CD8-positive, alpha-beta memory T cell (primary cell): ENCODE measurements around the gene NDST4. TPM values are rescaled to one million over a fixed set of nuclear protein-coding genes. Genes with fewer than 3 reads are reported as not detected.
"Not testable (repeated sequence)": the region's sequence is repeated elsewhere in the genome, so short reads cannot be mapped to it uniquely, and the experiment has no call there.

Experiments used
- CTCF ChIA-PET: fragments of 350-600 bp; sonication (Branson Sonifier 250); formaldehyde crosslinking; loops from one replicate; lab custom pipeline; 2021; ENCODE audit warnings: antibody characterized with exemption; lab: Charles Lee
- POLR2A ChIA-PET: fragments of 350-600 bp; sonication (Branson Sonifier 250); formaldehyde crosslinking; loops from one replicate; lab custom pipeline; 2021; ENCODE audit warnings: antibody characterized with exemption; lab: Charles Lee
- DNase-seq, 5 donors: peaks; one replicate each; pipeline versions ENCODE4 v3.0.0 to v3.0.0-alpha.2; 2020 to 2022; ENCODE audit warnings: mixed read lengths in 1 of 5
- H3K27ac ChIP-seq: one replicate; pipeline ENCODE4 v1.7.0; 2013; ENCODE audit warnings: low read depth, mild to moderate bottlenecking, low read length, moderate library complexity
- H3K27me3 ChIP-seq: 2 replicates; pipeline ENCODE4 v1.7.0; 2013; ENCODE audit warnings: low read length, mild to moderate bottlenecking; ENCODE audit not compliant: insufficient read depth, poor library complexity, severe bottlenecking
- H3K36me3 ChIP-seq: 2 replicates; pipeline ENCODE4 v1.7.0; 2013; ENCODE audit warnings: mild to moderate bottlenecking, low read length, moderate library complexity; ENCODE audit not compliant: insufficient read depth
- H3K4me1 ChIP-seq: 2 replicates; pipeline ENCODE4 v1.7.0; 2013; ENCODE audit warnings: mild to moderate bottlenecking, low read length, moderate library complexity; ENCODE audit not compliant: insufficient read depth
- H3K4me3 ChIP-seq: 2 replicates; pipeline ENCODE4 v1.7.0; 2013; ENCODE audit warnings: mild to moderate bottlenecking, low read length
- H3K9me3 ChIP-seq: 2 replicates; pipeline ENCODE4 v1.7.0; 2013; ENCODE audit warnings: mild to moderate bottlenecking, low read length
- H3K27ac Mint-ChIP-seq, 8 donors: one replicate each; pipeline ENCODE4 v1.8.0; 2020 to 2021; ENCODE audit warnings: mixed read lengths in 8 of 8, mild to moderate bottlenecking in 6 of 8, inconsistent platforms in 3 of 8, moderate library complexity in 3 of 8
- H3K27me3 Mint-ChIP-seq, 2 donors: one replicate each; pipeline ENCODE4 v1.8.0; 2020 to 2021; ENCODE audit warnings: mixed read lengths in 2 of 2, mild to moderate bottlenecking in 1 of 2, moderate library complexity in 1 of 2
- H3K36me3 Mint-ChIP-seq, 3 donors: one replicate each; pipeline ENCODE4 v1.8.0; 2020 to 2021; ENCODE audit warnings: mixed read lengths in 3 of 3, inconsistent platforms in 1 of 3, mild to moderate bottlenecking in 1 of 3
- H3K4me1 Mint-ChIP-seq, 3 donors: one replicate each; pipeline ENCODE4 v1.8.0; 2020 to 2021; ENCODE audit warnings: mixed read lengths in 3 of 3, inconsistent platforms in 1 of 3, mild to moderate bottlenecking in 1 of 3
- H3K4me3 Mint-ChIP-seq, 7 donors: one replicate each; pipeline ENCODE4 v1.8.0; 2020 to 2021; ENCODE audit warnings: mixed read lengths in 7 of 7, mild to moderate bottlenecking in 6 of 7, moderate library complexity in 4 of 7, inconsistent platforms in 2 of 7
- H3K9me3 Mint-ChIP-seq, 5 donors: one replicate each; pipeline ENCODE4 v1.8.0; 2020 to 2022; ENCODE audit warnings: mixed read lengths in 5 of 5, mild to moderate bottlenecking in 3 of 5, moderate library complexity in 2 of 5, inconsistent platforms in 1 of 5
- polyA plus RNA-seq: library from polyadenylated mRNA; unstranded; fragments of 300-500 nt; fragmentation: Illumina TruSeq; gene quantifications from one replicate; pipeline ENCODE4 v1.2.3, GENCODE V29; 2021
- total RNA-seq, 2 experiments: library from RNA; stranded (reverse); gene quantifications; one replicate each; pipeline ENCODE4 v1.2.3, GENCODE V29; 2021

The NDST4 gene
- total and polyA plus RNA-seq, 3 experiments from 2014 or later: not detected

DNA sequence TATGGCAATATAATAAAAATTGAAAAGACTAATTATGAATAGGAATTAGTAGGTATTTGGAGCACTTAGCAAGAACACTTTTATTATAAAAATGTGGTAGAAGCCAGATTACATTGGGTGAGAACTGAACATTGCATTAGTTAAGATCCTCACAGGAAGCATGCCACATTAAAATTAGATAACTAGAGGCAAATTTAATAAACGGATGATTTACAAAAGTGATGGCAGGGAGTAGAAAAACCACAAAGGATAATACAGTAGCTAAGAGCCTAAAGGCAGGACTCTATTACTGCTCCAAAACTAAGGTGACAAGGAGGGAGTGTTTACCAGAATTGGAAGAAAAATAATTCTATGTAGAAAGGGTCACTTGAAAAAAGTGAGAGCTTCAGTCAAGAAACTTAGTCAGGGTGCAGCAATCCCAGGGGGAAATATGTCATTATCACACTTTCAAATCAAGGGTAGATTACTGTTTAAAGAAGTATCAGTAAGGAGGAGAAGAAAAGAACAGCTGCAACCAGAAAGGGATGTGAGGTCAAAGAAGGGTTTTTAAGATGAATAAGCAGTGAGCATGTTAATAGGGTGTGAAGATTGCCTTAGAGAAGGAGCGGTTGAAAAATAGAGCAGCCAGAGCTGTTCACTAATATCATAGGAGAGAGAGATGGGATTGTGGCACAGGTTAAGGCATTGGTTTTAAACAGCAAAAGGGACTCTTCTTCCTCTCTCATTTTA, 84.6 kb downstream of the NDST4 start:
- H3K4me3 Mint-ChIP-seq: no peak overlapping the region
- H3K9me3 Mint-ChIP-seq: peaks cover 0 to 3% (median 0%) of the 10 kb centered on the region in 5 donors
- no peak overlapping the region for H3K27ac ChIP-seq
- H3K4me1 Mint-ChIP-seq: no peaks in the 10 kb centered on the region
- no peaks in the 10 kb centered on the region for H3K27me3 Mint-ChIP-seq
- no peaks in the 10 kb centered on the region for H3K9me3 ChIP-seq
- no peaks in the 10 kb centered on the region for H3K27me3 ChIP-seq
- DNase-seq: no peak
- no peaks in the 10 kb centered on the region for H3K36me3 ChIP-seq
- H3K4me1 ChIP-seq: no peaks in the 10 kb centered on the region
- no peak overlapping the region for H3K4me3 ChIP-seq
- ChIA-PET POLR2A (no interaction called here), CTCF (no interaction called here)
- H3K27ac Mint-ChIP-seq: no peak overlapping the region
- H3K36me3 Mint-ChIP-seq: no peaks in the 10 kb centered on the region

DNA sequence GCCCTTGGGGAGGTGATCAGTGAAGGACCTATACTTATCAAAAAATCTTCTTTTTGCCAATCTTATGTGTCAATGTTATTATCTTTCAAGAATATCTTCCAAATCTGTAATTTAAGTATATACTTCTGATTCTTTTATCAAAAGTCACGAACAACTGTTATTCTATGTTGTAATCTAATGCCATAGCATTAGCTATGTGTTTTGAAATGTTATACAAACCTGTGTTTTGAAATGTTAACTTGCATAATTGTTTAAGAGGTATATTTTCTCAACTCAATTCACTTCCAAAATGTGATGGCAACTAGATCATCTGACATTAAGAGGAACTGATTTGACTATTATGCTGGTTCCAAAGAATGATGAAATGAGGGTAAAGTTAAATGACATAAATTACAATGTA, 113.5 kb downstream of the NDST4 start:
- H3K27me3 Mint-ChIP-seq: no peaks in the 10 kb centered on the region
- DNase-seq: no peak
- no peaks in the 10 kb centered on the region for H3K9me3 ChIP-seq
- no peaks in the 10 kb centered on the region for H3K4me1 Mint-ChIP-seq
- no peaks in the 10 kb centered on the region for H3K36me3 Mint-ChIP-seq
- no peak overlapping the region for H3K27ac ChIP-seq
- no peaks in the 10 kb centered on the region for H3K27me3 ChIP-seq
- ChIA-PET POLR2A (no interaction called here), CTCF (no interaction called here)
- H3K4me3 Mint-ChIP-seq: no peak overlapping the region
- H3K36me3 ChIP-seq: no peaks in the 10 kb centered on the region
- H3K27ac Mint-ChIP-seq: no peak overlapping the region
- H3K9me3 Mint-ChIP-seq: no peaks in the 10 kb centered on the region
- H3K4me1 ChIP-seq: no peaks in the 10 kb centered on the region
- H3K4me3 ChIP-seq: no peak overlapping the region

DNA sequence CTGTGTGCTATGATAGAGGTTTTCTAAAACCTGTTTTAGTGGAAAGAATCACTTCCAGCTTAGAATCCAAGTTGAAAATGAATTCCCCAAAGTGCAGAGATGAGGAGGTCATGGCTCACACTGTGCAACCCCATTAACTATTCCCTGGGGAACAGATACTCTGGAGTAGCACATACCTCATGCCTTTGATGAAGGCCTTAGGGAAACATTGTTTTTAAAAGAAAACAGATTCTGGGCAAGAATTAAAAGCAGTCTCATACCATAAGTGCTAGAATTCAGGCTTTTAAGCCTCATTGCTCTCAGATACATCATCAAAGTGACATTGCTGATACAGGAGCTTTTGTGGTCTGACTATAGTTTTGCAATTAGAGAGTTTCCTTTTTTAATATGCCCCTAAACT, 115.1 kb downstream of the NDST4 start:
- Mint-ChIP-seq H3K4me3 (no peak overlapping the region), H3K36me3 (no peaks in the 10 kb centered on the region), H3K9me3 (no peaks in the 10 kb centered on the region), H3K27ac (no peak overlapping the region), H3K27me3 (no peaks in the 10 kb centered on the region), H3K4me1 (no peaks in the 10 kb centered on the region)
- H3K27me3 ChIP-seq: no peaks in the 10 kb centered on the region
- no peaks in the 10 kb centered on the region for H3K4me1 ChIP-seq
- no peak overlapping the region for H3K27ac ChIP-seq
- H3K4me3 ChIP-seq: no peak overlapping the region
- ChIA-PET CTCF (no interaction called here), POLR2A (no interaction called here)
- no peaks in the 10 kb centered on the region for H3K9me3 ChIP-seq
- H3K36me3 ChIP-seq: no peaks in the 10 kb centered on the region
- no peak for DNase-seq

DNA sequence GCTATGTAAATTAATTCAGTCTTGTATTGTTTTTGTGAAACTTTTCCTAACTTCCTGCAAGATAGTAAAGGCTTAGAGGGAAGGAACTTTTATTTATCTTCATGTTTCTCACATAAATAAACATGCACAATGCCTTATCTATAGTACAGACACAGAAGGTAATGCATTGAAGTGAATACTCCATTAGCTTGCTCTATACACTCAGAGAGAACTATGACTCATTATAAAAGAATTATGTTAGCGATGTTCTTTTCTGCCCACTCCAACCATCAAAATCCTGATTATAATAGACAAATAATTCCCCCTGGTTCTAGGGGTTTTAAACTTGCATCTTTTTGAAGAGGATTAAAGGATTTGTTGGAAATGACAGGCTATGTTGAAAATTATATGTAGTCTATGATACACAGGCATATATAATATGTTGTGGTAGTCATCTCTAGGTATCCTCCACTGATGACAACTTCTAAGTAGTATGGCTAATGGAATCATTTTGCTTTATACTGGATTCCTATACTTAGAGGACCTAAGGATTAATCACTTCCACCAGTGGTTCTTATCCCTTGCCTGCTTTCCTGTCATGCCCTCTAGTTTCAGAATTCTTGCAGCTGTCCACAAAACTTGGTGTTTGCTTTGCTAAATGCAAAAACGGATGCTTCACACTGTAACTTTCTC, 115.7 kb downstream of the NDST4 start:
- H3K27me3 ChIP-seq: no peaks in the 10 kb centered on the region
- no peak for DNase-seq
- Mint-ChIP-seq H3K4me3 (no peak overlapping the region), H3K27ac (no peak overlapping the region), H3K36me3 (no peaks in the 10 kb centered on the region), H3K27me3 (no peaks in the 10 kb centered on the region), H3K4me1 (no peaks in the 10 kb centered on the region), H3K9me3 (no peaks in the 10 kb centered on the region)
- H3K4me1 ChIP-seq: no peaks in the 10 kb centered on the region
- H3K4me3 ChIP-seq: no peak overlapping the region
- ChIA-PET POLR2A (no interaction called here), CTCF (no interaction called here)
- H3K9me3 ChIP-seq: no peaks in the 10 kb centered on the region
- H3K36me3 ChIP-seq: no peaks in the 10 kb centered on the region
- no peak overlapping the region for H3K27ac ChIP-seq

DNA sequence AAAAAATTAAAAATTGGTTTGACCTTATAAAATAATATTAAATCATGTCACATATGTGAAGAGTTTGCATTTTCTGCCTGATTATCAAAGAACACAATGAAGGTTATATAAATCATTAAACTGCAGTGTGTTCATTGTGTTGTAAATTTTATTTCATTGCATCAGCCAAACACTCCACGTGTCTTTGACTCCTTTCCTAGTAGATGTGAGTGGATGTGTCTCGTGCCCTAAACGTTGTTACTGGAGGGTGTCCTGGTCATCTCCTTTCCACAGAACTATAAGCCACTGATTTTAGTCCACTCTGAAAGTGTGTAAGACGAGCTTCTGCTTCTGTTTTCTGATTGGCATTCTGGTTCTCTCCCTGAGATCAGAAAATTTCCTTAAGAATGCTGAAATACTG, 127.3 kb downstream of the NDST4 start:
- no peaks in the 10 kb centered on the region for H3K9me3 ChIP-seq
- ChIA-PET CTCF (no interaction called here), POLR2A (no interaction called here)
- H3K27me3 ChIP-seq: no peaks in the 10 kb centered on the region
- H3K36me3 ChIP-seq: no peaks in the 10 kb centered on the region
- H3K4me3 ChIP-seq: no peak overlapping the region
- Mint-ChIP-seq H3K4me3 (no peak overlapping the region), H3K36me3 (no peaks in the 10 kb centered on the region), H3K27me3 (no peaks in the 10 kb centered on the region), H3K27ac (no peak overlapping the region), H3K4me1 (no peaks in the 10 kb centered on the region), H3K9me3 (peaks cover 0 to 6% (median 3%) of the 10 kb centered on the region in 5 donors)
- no peaks in the 10 kb centered on the region for H3K4me1 ChIP-seq
- no peak overlapping the region for H3K27ac ChIP-seq
- DNase-seq: no peak

DNA sequence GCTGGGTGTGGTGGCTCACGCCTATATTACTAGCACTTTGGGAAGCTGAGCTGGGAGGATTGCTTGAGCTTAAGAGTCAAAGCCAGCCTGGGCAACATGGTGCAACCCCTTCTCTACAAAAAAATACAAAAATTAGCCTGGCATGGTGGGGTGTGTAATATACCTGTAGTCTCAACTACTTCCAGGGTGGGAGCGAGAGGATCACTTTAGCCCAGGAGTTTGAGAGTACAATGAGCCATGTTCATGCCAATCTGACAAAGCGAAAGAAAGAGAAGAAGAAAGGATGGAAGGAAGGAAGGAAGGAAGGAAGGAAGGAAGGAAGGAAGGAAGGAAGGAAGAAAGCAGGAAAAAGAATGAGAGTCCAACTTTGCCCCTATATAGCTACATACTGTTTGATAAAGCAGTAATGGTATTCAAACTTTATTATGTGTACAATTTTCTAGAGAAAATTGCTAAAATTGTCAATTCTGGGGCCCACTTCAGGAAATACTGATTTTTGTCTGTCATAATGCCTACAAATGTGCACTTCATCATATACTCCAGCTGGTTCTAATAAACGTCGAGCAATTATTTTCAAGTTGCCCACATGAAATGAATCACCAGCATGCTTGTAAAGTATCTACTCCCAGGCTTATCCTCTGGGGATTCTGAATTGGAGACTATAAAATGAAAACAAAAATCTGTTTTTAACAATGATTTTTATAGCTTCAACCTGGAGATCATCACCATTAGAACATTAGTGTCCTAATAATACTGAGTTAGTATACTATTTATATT, 132.3 kb downstream of the NDST4 start:
- no peaks in the 10 kb centered on the region for H3K27me3 ChIP-seq
- no peaks in the 10 kb centered on the region for H3K27me3 Mint-ChIP-seq
- POLR2A ChIA-PET: no interaction called here
- H3K4me1 Mint-ChIP-seq: no peaks in the 10 kb centered on the region
- no peaks in the 10 kb centered on the region for H3K36me3 ChIP-seq
- H3K36me3 Mint-ChIP-seq: no peaks in the 10 kb centered on the region
- peaks cover 2 to 3% (median 3%) of the 10 kb centered on the region in 5 donors for H3K9me3 Mint-ChIP-seq
- CTCF ChIA-PET: no interaction called here
- no peak overlapping the region for H3K27ac Mint-ChIP-seq
- H3K4me3 ChIP-seq: no peak overlapping the region
- H3K27ac ChIP-seq: no peak overlapping the region
- DNase-seq: no peak
- no peaks in the 10 kb centered on the region for H3K9me3 ChIP-seq
- no peaks in the 10 kb centered on the region for H3K4me1 ChIP-seq
- no peak overlapping the region for H3K4me3 Mint-ChIP-seq

DNA sequence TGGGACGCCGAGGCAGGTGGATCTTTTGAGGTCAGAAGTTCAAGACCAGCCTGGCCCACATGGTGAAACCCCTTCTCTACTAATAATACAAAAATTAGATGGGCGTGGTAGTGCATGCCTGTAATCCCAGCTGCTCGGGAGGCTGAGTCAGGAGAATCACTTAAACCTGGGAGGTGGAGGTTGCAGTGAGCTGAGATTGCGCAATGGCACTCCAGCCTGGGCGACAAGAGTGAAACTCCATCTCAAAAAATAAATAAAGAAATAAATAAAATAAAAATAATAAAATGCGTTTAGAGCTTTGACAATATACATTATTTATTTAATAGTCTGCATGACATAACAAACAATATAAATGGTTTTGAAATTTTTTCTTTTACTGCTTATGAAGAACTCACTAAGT, 133.0 kb downstream of the NDST4 start:
- H3K27ac Mint-ChIP-seq, H3K4me1 ChIP-seq, H3K36me3 ChIP-seq, H3K27me3 ChIP-seq, H3K36me3 Mint-ChIP-seq, DNase-seq, H3K4me3 ChIP-seq, H3K4me1 Mint-ChIP-seq, H3K27me3 Mint-ChIP-seq, CTCF ChIA-PET, H3K9me3 ChIP-seq, H3K9me3 Mint-ChIP-seq, H3K27ac ChIP-seq, POLR2A ChIA-PET, H3K4me3 Mint-ChIP-seq: not testable (repeated sequence)

DNA sequence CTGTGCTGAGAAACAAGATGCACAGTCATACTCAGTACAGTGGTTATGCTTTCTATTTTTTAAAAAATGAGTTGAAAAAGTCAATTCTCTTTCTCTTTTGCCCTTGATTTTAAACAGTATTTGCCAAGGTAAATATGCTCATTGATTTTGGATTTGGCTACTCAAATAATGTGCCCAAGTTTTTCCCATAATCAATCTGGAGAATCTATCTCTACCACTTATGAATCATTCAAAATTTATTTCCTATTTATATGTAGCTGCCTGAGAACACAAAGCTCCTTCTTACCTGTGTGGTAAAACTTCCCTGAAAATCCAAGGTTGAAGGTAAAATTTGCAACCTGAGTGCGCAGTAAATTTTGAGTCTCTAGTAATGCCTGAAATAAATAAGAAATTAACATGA, 136.5 kb downstream of the NDST4 start:
- Mint-ChIP-seq H3K27me3 (no peaks in the 10 kb centered on the region), H3K9me3 (peaks cover 0 to 2% (median 0%) of the 10 kb centered on the region in 5 donors), H3K4me1 (no peaks in the 10 kb centered on the region), H3K27ac (no peak overlapping the region), H3K4me3 (no peak overlapping the region), H3K36me3 (no peaks in the 10 kb centered on the region)
- ChIA-PET POLR2A (no interaction called here), CTCF (no interaction called here)
- no peaks in the 10 kb centered on the region for H3K27me3 ChIP-seq
- H3K36me3 ChIP-seq: no peaks in the 10 kb centered on the region
- DNase-seq: no peak
- H3K27ac ChIP-seq: no peak overlapping the region
- no peak overlapping the region for H3K4me3 ChIP-seq
- no peaks in the 10 kb centered on the region for H3K4me1 ChIP-seq
- H3K9me3 ChIP-seq: no peaks in the 10 kb centered on the region
